ENCODE data around the gene SUMF1. TPM values are rescaled to one million over a fixed set of nuclear protein-coding genes. Genes with fewer than 3 reads are reported as not detected.

SUMF1 gene
- total RNA-seq, 1 donor from 2014 or later, result 102 TPM

DNA sequence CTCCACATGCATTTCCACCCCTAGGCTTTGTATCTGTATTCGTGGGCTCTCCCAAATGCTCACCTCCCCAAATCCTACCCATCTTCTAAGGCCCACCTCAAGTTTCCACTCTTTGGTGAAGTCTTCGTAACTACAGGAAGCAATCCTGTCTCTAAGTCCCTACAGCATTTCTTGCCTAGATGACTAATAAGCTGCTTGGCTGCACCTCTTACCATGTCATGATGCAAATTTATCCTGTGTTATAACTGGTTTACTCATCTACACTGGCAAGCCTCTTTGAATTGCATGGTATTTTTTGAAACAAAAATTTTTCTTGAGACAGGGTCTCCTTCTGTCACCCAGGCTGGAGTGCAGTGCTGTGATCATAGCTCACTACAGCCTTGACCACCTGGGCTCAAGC lies 90.6 kb downstream of the SUMF1 start:
- no peak for DNase-seq

DNA sequence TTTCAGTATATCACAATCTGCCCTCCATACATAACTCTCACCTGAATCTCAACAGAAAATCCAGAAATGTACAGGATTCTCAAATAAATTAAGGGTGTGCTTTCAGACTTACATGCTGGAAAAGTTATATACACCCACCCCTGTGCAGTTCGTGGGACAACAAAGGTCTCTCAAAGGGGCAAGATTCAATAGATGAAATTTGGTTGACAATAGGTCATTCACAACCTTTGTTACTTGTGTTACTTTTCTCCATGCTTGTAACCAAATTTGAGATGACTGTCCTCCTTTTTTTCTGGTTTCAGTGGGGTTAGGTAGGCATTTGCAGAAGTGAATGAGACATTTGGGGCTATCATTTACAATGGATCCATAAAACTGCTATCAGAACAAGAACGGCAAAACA lies 91.2 kb downstream of the SUMF1 start:
- no peak for DNase-seq

DNA sequence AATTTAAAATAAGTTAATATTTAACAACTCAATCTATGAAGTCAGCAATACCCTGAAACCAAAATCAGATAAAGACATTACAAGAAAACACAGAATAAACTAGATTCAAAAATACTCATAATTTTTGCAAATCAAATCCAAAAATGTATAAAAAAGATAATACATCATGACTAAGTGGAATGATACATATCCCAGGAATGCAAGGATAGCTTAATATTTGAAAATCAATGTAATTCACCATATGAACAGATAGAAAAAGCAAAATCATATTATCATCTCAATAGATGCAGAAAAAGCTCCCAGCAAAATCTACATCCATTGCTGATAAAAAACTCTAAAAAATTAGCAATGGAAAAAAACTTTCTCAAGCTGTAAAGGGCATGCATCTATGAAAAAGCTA lies 93.4 kb downstream of the SUMF1 start:
- DNase-seq, result no peak

DNA sequence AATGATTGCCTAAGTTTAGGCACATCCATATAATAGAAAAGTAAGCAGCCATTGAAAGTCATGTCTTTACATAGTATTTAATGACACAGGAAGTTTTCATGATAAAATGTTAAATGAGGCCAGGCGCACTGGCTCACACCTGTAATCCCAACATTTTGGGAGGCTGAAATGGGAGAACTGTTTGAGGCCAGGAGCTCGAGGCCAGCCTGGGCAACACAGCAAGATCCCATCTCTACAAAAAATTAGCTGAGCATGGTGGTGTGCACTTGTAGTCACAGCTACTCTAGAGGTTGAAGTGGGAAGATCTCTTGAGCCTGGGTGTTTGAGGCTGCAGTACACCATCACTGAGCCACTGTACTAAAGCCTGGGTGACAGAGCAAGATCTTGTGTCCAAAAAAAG lies 104.5 kb downstream of the SUMF1 start:
- DNase-seq, result no peak

DNA sequence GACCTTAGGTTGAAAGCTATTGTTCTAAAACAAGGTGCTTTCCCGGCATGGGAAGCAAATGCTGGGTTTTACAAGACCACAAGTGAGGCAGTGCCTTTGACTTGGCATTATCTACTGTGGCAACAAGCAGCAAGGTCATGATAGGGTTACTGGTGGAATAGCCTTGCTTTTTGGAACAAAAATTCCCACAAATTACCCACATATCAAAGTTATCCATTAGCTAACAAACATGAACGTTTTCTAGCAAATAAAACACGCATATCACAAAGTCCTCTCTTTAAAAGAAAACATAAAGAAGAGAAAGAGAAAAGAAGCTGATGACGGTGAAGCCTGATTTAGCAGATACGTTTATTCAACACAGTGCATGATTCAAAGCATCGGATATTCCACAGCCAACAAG lies 106.3 kb downstream of the SUMF1 start:
- DNase-seq, result no peak

DNA sequence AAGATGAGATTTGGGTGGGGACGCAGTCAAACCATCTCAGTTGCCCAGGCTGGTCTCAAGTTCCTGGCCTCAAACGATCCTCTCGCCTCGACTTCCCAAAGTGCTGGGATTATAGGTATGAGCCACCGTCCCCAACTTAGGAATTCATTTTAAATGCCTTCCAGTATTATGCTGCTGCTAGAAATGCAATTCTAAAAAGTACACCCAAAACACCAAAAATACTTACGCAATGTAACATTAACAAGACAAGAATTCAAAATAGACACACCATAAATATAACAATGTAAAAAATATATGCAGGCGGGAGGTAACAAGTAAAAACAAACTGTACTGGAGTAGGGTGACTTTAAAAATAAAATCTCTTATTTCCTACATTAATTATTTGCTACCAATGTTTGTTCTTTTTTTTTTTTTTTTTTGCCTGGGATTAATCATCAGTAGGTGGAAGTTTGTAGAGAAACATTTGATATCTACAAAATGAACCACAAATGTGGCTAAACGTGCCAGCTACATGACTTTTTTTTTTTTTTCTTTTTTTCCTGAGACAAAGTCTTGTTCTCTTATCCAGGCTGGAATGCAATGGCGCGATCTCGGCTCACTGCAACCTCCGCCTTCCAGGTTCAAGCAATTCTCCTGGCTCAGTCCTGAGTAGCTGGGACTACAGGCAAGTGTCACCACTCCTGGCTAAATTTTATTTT lies 107.1 kb downstream of the SUMF1 start:
- no peak for DNase-seq

DNA sequence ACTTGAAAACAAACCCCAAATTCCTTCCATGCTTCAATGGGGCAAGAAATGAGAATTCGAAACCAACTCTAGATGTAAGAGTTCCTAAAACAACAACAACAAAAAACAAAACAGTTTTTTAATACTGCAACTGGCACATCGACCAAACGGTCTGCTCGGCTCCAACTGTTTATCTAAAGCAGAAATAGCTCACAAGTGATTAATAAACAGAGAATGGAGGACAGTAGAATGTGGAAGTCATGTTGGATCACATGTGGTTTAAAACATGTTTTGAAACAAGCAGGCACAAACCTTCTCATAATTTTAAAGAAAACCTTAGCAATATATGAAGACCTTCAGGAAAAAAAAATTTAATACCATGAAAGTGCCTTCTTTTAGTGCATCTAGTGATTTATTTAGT lies 108.8 kb downstream of the SUMF1 start:
- DNase-seq, result no peak

DNA sequence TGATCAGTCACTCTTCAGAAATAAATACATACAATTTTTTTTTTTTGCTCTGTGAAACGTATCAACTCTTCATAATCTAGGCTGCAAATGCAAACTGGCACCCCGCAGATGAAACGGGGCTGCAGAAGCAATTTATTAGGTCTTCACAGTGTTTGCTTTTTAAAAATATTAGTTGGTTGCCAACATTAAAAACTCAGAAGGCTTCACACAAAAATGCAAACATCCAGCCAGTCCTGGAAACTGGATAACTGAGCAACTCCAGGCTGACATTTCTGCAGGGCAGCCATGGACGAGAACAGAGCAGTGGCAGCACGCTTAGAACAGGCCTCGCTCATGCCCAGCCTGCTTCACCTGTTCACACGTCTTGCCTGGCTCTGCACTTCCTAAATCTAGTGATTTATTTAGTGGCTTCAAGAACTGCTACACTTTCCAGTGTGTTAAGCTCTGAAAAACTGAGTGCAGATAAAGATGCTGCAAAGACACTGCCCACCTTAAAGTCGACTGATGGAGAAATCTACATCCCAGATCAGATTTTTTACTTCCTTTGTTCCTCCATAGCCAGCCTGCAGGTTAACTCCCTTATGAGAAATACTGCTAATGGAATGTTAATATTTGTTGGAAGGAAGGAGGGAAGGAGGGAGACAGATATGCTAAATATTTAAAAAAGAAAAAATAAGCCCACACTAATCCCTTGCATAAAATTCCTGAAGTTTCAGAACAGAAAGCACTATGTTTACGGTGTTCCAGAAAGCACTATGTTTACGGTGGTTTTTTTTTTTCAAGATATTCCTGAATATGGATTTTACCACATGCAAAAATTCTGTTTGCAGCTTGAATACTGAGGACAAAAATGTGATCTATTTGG lies 110.3 kb downstream of the SUMF1 start:
- DNase-seq, result no peak

DNA sequence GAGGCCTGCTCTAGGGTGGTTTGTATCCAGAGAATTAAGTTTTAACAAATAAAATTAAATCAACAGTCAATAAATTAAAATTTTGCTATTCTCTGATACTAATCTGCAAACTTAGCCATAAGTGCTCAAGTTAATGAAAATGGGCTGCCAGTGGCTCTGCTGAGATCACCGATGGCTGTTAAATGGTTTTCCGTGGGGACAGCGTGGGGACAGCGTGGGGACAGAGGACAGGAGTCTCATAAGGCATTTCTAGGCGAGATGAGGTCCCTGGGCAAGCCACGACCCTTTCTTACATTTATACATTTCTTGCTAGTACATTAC lies 110.9 kb downstream of the SUMF1 start:
- DNase-seq, result no peak

DNA sequence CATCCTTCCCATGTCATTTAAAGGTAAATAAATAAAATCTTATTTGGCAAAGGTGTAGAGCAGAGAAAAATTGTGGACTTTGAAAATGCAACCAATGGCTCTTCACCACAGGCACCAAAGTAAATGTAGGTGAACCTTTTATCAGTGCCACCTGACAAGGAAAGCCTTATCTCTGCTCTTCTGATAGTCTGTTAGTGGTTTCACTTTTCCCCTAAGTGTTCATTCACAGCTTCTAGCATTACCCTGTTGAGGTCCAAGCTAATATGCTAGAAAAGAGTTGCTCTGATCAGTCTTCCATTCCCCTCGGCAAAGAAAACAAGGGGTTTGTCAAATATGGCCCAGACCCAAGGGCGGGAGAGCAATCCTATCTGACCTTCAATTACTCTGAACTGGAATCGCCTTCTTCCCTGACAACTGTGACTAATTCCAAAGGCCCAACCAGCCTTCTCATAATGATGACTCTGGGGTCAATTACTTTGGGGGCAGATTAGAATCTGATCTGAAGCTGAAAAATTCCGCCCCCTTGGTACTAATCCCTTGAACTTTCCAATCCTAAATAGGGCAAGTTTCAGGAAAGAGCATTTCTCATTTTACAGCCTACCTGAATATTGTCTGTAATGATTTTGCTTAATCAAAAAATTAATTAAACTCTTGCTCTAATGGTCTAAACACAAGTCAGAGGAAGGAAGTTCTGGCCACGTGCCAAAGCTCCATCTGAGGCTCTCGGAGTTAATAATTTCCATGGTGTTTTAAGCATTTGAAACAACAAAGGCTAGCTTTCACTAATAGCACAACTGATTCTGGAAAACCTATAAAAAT lies 111.5 kb downstream of the SUMF1 start:
- DNase-seq, result peak; percentile 88

DNA sequence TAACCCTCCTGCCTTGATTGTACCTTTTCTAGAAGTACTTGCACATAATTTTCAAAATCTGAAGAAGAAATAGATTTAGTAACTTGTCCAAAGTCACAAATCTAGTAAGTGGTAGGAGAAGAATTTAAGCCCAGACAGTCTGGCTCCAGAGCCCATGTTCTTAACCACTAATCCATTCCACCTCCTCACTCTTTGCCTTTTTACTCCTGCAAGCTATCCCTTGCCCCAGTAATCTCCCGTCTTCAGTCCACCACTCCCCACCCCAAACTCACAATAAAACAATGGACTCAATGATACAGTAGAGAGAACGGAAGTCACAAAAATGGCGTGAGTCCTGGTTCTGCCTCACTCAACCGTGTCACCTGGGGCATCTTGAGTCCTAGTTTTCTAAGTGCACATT lies 115.2 kb downstream of the SUMF1 start:
- no peak for DNase-seq

DNA sequence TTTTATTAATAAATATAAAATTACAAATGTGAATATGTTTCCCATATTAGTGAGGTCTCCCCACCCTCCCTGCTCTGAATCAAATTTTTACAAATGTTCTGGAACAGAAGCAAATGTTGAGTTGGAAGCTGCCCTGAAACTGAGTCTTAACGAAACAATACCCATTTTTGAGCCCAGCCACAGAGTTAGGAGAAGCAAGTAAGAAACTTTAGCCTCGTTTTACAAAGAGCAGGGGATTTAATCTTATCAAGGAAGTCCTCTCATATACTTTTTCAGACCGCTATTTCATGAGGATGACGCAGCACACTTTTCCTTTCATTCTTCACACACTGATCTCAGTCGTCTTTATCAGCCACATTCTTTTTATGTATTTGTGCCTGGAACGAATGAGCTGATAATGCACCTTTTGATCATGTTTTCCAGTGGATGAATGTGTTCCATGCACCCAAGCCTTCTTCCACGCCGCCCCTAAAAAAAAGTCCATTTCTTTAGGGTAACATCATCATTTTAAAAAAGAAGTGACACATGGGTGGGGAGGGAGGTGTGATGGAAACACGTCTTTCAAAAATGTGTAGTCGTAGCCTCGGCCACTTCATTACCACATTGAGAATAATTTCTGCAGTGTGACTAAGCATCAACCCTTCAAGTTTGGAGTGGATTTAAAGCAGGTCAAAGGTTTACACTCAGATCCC lies 115.8 kb downstream of the SUMF1 start:
- peak; percentile 62 for DNase-seq

DNA sequence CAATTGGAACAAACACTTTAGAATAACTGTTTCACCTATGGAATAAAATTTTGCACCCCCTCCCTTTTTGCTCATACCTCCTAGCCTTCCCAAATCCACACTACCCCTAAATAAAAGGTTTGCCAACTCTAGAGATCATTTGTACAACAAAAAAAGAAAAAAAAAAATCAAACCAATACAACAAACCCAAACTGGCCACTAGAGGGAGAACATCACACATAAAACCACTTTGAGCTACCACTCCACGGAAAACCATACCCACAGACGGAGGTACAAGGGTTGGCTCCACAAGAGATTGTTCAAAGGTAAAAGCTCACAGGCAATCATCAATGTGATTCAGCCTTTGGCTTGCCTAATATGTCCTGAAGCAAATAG lies 116.3 kb downstream of the SUMF1 start:
- peak; percentile 90 for DNase-seq

DNA sequence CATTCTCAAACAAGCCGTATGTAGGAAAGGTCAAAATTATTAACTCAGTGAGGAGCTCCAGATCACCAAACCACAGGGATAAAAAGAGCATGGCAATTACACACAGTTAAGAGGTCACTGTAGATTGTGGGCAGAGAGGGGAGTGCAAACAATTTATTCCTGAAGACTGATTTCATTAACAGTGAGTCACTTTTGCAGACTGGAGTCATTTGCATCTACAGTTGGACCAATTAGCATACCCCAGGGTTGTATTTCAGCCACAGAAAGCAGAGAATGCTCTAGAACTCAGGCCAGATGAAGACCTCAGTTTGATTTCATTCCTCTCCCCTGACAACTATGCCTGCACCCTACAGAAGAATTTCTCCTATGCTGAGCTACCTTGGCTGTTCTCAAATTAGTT lies 123.8 kb downstream of the SUMF1 start:
- DNase-seq, result no peak

DNA sequence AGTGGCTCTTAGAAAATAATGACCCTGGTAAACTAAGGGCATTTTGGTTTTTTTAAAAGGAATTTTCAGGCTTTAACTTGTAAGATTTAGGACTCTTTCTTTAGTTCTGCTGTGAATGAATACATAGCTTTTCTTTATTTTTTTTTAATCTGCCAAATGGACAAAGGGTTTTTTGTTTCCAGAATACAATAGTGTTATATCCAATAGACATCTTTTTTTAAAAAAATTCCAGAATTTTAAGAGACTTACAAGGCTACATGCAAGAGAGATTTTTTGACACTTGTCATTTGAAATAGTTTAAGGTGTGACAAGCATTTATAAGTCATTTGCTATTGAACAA lies 125.8 kb downstream of the SUMF1 start:
- no peak for DNase-seq

DNA sequence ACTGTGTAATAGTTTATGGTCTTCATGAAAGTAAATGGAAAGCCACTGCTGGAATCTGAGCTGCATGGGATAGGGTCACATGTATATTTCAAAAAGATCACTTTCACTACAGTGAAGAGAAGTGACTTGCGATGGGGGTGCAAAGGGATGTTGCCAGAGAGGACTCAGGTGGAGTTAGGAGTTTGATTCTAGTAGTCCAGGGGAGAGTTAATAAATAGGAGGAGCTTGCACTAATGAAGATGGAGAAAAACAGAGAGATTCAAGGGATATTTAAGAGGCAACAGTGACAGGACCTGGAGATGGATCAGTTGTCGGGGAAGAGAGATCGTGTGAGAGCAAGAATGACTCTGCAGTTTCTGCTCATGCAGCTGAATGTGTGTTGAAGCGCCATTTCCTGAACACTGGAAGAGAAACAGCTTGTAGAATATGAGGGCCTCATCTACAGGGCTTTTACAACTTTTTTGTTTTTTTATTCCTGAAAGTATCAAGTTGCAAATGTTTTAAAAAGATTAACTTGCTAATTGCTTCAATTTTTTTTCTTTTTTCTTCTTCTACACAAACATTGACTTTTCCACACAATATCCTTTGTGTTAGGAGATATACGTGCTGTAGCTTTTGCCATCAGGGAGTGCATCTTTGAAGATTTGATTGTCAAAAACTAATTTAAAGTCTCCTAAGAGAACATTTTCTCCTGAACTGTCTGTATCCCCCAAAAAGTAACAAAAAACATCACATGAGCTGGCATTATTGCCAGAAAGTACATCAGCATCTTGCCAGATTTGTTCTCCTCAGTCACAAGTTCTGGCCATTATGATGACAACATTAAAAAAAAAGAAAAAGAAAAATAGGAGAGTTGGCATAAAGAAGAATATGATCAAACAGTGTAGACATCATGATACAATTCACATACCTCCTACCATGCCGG lies 126.4 kb downstream of the SUMF1 start:
- peak; percentile 25 for DNase-seq

DNA sequence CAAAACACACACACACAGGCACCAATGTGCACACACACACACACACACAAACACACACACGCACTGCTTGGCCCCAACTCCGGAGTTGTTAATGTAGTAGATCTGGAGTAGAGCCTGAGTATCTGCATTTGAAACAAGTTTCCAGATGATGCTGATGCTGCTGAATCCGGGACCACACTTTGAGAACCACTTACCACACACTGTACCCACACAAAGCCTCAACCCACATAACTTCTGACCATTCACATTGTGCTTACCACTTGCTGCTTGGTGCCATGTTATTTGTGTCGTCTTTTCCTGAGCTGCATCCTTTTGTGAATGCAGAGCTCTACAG lies 127.0 kb downstream of the SUMF1 start:
- DNase-seq, result no peak

DNA sequence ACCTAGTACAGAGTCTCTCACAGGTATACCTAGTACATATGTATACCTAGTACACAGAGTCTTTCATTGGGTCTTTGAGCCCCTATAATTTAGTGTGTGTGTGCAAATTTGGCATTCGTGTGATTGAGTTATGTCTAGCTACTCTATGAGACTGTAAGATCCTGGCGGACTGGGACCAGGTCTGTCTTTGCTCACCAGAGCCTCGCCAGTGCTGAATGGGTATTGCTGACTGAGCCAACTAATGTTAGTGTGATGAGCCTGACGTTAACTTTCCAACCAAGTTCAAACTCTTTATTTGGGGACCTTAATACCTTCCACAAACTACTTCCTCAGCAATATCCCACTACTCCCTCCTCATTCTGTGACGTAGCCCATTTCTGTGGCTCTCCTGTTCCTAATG lies 128.3 kb downstream of the SUMF1 start:
- no peak for DNase-seq

DNA sequence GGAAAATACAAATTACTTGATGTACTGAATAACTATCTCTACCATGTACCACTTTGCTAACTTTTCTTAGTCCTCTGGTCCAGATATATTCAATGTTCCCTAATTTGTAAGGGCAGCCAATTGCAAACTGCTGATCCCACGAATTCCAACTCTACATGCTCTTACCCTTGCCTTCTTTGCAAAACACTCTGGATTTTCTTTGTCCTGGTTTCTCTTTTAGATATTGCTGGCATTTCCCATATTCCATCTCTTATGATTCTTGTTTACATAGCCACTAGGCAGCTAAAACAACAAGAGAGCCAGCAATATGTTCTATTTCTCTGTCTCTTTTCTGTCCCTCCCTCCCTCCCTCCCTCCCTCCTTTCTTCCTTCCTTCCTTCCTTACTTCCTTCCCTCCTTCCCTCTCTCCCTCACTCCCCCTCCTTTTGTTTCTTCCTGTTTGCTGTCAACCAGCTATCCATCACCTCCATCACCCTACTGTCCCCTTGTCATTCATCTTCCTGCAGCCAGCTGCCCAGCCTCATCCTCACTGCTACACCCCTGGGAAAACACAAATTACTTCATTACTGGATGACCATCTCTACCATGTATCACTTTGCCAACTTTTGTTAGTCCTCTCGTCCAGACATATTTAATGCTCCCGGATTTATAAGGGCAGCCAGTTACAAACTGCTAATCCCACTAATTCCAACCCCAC lies 130.1 kb downstream of the SUMF1 start:
- DNase-seq, result no peak

DNA sequence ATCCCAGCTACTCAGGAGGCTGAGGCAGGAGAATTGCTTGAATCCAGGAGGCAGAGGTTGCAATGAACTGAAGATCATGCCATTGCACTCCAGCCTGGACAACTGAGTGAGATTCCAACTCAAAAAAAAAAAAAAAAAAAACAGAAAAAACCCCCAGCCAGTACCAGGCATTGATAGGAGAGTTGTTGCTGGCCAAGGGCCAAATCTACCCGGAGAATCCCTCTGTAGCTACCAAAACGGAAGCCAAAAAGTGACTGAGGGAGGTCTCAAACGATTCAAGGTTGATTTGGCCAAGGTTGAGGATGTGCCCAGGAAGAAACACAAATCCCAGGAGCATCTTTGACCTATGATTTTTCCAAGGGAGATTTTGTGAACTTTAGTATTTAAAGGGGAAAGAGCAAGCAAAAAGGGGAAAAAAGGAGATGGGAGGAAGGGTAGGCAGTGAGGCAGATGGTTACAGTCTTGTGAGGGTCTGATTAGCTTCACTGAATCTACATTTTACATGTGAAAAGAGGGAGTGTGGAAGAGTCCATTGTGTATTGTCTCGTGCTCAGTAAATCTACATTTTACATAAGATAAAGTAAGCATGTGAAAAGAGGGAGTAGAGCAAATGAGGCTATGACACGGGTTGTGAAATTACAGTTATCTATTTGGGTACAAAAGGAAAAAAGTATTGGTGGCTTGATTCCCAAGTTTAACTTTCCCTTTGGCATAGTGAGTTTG lies 131.1 kb downstream of the SUMF1 start:
- DNase-seq, result no peak

DNA sequence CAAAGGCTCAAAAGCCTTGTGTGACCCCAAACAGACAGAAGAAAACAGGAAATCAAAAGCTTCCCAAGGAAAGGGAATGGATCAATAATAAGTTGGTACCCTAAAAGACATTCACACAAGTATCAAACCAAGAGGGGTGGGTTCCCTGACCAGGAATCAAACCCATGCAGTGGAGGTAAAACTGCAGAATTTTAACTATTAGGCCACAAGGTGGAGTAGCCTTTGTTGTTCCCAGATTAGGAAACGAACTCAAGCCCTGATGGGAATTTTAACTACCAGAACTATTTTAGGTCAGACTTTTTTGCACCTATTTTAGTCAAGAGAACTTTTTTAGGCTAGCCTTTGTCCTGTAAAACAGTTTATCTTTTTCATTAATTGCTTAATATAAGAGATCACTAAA lies 132.5 kb downstream of the SUMF1 start:
- peak; percentile 7 for DNase-seq
